Naive thymus-derived CD4-positive, alpha-beta T cell (primary cell): ENCODE results near the gene AFTPH. TPM values are rescaled to one million over a fixed set of nuclear protein-coding genes. Genes with fewer than 3 reads are reported as not detected.
A peak's percentile ranks its signal among the peaks of the same experiment; 100 is the strongest.

Source experiments
- ATAC-seq: fragments of 150-1000 bp; cut with Tn5 transposase; 2 replicates; pipeline ENCODE4 v1.10.0; 2021; ENCODE audit warnings: mild to moderate bottlenecking, moderate library complexity
- CTCF ChIA-PET: fragments of 350-600 bp; sonication (Branson Sonifier 250); formaldehyde crosslinking; loops from one replicate; lab custom pipeline; 2021; ENCODE audit warnings: antibody characterized with exemption; lab: Charles Lee
- POLR2A ChIA-PET: fragments of 350-600 bp; sonication (Branson Sonifier 250); formaldehyde crosslinking; loops from one replicate; lab custom pipeline; 2021; ENCODE audit warnings: antibody characterized with exemption, inconsistent platforms; lab: Charles Lee
- DNase-seq, 9 donors: peaks; one replicate each; pipeline versions ENCODE4 v3.0.0 to v3.0.0-alpha.2; 2020 to 2022; ENCODE audit warnings: mixed read lengths in 1 of 9
- H3K27ac ChIP-seq: one replicate; pipeline ENCODE4 v1.7.0; 2013; ENCODE audit warnings: mild to moderate bottlenecking, low read depth, low read length, moderate library complexity
- H3K27me3 ChIP-seq, 2 donors: one replicate each; pipeline ENCODE4 v1.7.0; 2013; ENCODE audit warnings: low read length in 2 of 2, mild to moderate bottlenecking in 2 of 2, moderate library complexity in 2 of 2; ENCODE audit not compliant: control insufficient read depth in 2 of 2, insufficient read depth in 2 of 2
- H3K36me3 ChIP-seq, 3 experiments: 1 replicate in 2 of 3; 2 replicates in 1 of 3; pipeline ENCODE4 v1.7.0; 2013; ENCODE audit warnings: low read length in 3 of 3, mild to moderate bottlenecking in 3 of 3, moderate library complexity in 1 of 3; ENCODE audit not compliant: insufficient read depth in 3 of 3, control insufficient read depth in 2 of 3
- H3K4me1 ChIP-seq, 2 donors: one replicate each; pipeline ENCODE4 v1.7.0; 2013; ENCODE audit warnings: low read length in 2 of 2, mild to moderate bottlenecking in 2 of 2, moderate library complexity in 1 of 2; ENCODE audit not compliant: control insufficient read depth in 2 of 2, insufficient read depth in 2 of 2
- H3K4me3 ChIP-seq: 2 replicates; pipeline ENCODE4 v1.7.0; 2013; ENCODE audit warnings: mild to moderate bottlenecking, low read length
- H3K9me3 ChIP-seq, 3 experiments: 1 replicate in 2 of 3; 2 replicates in 1 of 3; pipeline ENCODE4 v1.7.0; 2013; ENCODE audit warnings: low read length in 3 of 3; ENCODE audit not compliant: control insufficient read depth in 2 of 3
- H3K27ac Mint-ChIP-seq, 9 donors: one replicate each; pipeline ENCODE4 v1.8.0; 2020 to 2022; ENCODE audit warnings: mixed read lengths in 9 of 9, mild to moderate bottlenecking in 8 of 9, moderate library complexity in 5 of 9, inconsistent platforms in 2 of 9
- H3K27me3 Mint-ChIP-seq, 5 donors: one replicate each; pipeline ENCODE4 v1.8.0; 2021 to 2022; ENCODE audit warnings: mixed read lengths in 5 of 5, mild to moderate bottlenecking in 1 of 5
- H3K36me3 Mint-ChIP-seq, 5 donors: one replicate each; pipeline ENCODE4 v1.8.0; 2020 to 2022; ENCODE audit warnings: mixed read lengths in 5 of 5, mild to moderate bottlenecking in 3 of 5, inconsistent platforms in 1 of 5
- H3K4me1 Mint-ChIP-seq, 7 donors: one replicate each; pipeline ENCODE4 v1.8.0; 2020 to 2022; ENCODE audit warnings: mixed read lengths in 7 of 7, mild to moderate bottlenecking in 3 of 7, inconsistent platforms in 1 of 7
- H3K4me3 Mint-ChIP-seq, 10 donors: one replicate each; pipeline ENCODE4 v1.8.0; 2020 to 2022; ENCODE audit warnings: mild to moderate bottlenecking in 10 of 10, mixed read lengths in 10 of 10, moderate library complexity in 6 of 10, inconsistent platforms in 2 of 10
- H3K9me3 Mint-ChIP-seq, 11 donors: one replicate each; pipeline ENCODE4 v1.8.0; 2020 to 2022; ENCODE audit warnings: mixed read lengths in 11 of 11, mild to moderate bottlenecking in 4 of 11, inconsistent platforms in 1 of 11, moderate library complexity in 1 of 11
- intact Hi-C, 2 donors: fragments of 100-400 bp; cut with micrococcal nuclease; formaldehyde crosslinking; loops; one replicate each; pipeline ENCODE4 v1.15.1; 2023
- polyA plus RNA-seq, 2 donors: library from polyadenylated mRNA; unstranded; fragments of 300-500 nt; fragmentation: Illumina TruSeq; gene quantifications; one replicate each; pipeline ENCODE4 v1.2.3, GENCODE V29; 2021
- total RNA-seq, 6 experiments: library from RNA in 5 of 6; stranded (reverse) in 5 of 6; gene quantifications; 1 replicate in 5 of 6; 2 replicates in 1 of 6; pipeline ENCODE4 v1.2.3 and lab custom pipeline; 2021 to 2026

Gene AFTPH
- total and polyA plus RNA-seq, 7 experiments from 2014 or later, result 19.7 to 46.2 (median 36.0) TPM

GRCh38 chr2:64534363-64534762, 10.2 kb downstream of the AFTPH start:
- H3K36me3 Mint-ChIP-seq, result peaks cover 0 to 11% (median 6%) of the 10 kb centered on the region in 5 donors
- no peaks in the 10 kb centered on the region for H3K9me3 ChIP-seq
- peak overlapping the region in 2 of 9 donors; percentile 2 to 11 for H3K27ac Mint-ChIP-seq
- H3K9me3 Mint-ChIP-seq, result no peaks in the 10 kb centered on the region
- no peaks in the 10 kb centered on the region for H3K36me3 ChIP-seq
- intact Hi-C loops, result loop anchor here in 1 of 2 donors (1.0 kb wide), 1 partner anchor 10 kb away; the partner anchor contains the start of gene AFTPH
- no peaks in the 10 kb centered on the region for H3K27me3 Mint-ChIP-seq
- H3K27ac ChIP-seq, result no peak overlapping the region
- H3K4me3 Mint-ChIP-seq, result peak overlapping the region in 9 of 10 donors; percentile 18 to 71 (median 42)
- peaks cover 4 to 19% of the 10 kb centered on the region in 2 donors for H3K4me1 ChIP-seq
- H3K4me3 ChIP-seq, result no peak overlapping the region
- peaks cover 30 to 87% (median 62%) of the 10 kb centered on the region in 7 donors for H3K4me1 Mint-ChIP-seq
- POLR2A ChIA-PET, result interaction anchor here (1.6 kb wide), 1 partner anchor 11 kb away, joined by 5 read pairs; no protein-coding TSS in a partner anchor
- DNase-seq, result no peak
- CTCF ChIA-PET, result no interaction called here
- no peaks in the 10 kb centered on the region for H3K27me3 ChIP-seq
- ATAC-seq, result no peak

- POLR2A ChIA-PET, result interaction anchor here (1.6 kb wide), 1 partner anchor 12 kb away, joined by 5 read pairs; no protein-coding TSS in a partner anchor
- Histone ChIP-seq H3K4me3 (no peak overlapping the region), H3K36me3 (no peaks in the 10 kb centered on the region), H3K9me3 (no peaks in the 10 kb centered on the region), H3K27ac (no peak overlapping the region), H3K27me3 (no peaks in the 10 kb centered on the region), H3K4me1 (peaks cover 7 to 16% of the 10 kb centered on the region in 2 donors)
- Mint-ChIP-seq H3K27me3 (no peaks in the 10 kb centered on the region), H3K27ac (no peak overlapping the region), H3K36me3 (peaks cover 0 to 14% (median 6%) of the 10 kb centered on the region in 5 donors), H3K9me3 (no peaks in the 10 kb centered on the region), H3K4me3 (no peak overlapping the region), H3K4me1 (peaks cover 36 to 91% (median 68%) of the 10 kb centered on the region in 7 donors)
- CTCF ChIA-PET, result no interaction called here
- intact Hi-C loops, result no loop called here
- ATAC-seq (no peak), DNase-seq (no peak)
Measured at GRCh38 chr2:64535024-64535423, 10.9 kb downstream of the AFTPH start.

DNA sequence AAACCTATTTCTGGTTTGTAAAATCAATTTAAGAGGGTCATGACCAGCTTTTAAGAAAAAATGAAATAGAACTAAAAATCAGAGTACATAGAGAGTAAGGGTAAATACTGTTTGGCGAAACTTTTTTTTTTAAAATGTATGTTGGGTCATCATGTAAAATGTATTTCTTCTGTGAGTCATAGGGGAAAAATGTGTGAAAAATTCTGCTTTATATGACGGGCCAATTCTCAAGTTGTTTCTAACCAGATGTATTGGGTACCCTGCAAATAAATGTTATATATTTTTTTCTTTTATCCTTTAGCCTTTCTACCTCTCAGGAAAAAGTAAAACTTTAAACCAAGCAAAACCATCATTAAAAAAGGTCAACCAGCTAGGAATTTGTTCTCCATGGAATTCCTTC, 13.9 kb downstream of the AFTPH start:
- ATAC-seq (no peak), DNase-seq (no peak)
- intact Hi-C loops, result loop anchor here in 1 of 2 donors (2.0 kb wide), 1 partner anchor 17 kb away; no protein-coding TSS in a partner anchor
- Histone ChIP-seq H3K27ac (no peak overlapping the region), H3K36me3 (no peaks in the 10 kb centered on the region), H3K27me3 (no peaks in the 10 kb centered on the region), H3K4me1 (peaks cover 8 to 10% of the 10 kb centered on the region in 2 donors), H3K9me3 (no peaks in the 10 kb centered on the region), H3K4me3 (no peak overlapping the region)
- H3K36me3 Mint-ChIP-seq, result peaks cover 0 to 9% (median 6%) of the 10 kb centered on the region in 5 donors
- peaks cover 32 to 88% (median 66%) of the 10 kb centered on the region in 7 donors for H3K4me1 Mint-ChIP-seq
- H3K27me3 Mint-ChIP-seq, result no peaks in the 10 kb centered on the region
- no peak overlapping the region for H3K4me3 Mint-ChIP-seq
- no peak overlapping the region for H3K27ac Mint-ChIP-seq
- ChIA-PET POLR2A (no interaction called here), CTCF (no interaction called here)
- H3K9me3 Mint-ChIP-seq, result no peaks in the 10 kb centered on the region

- intact Hi-C loops, result loop anchor here in 1 of 2 donors (2.0 kb wide), 1 partner anchor 16 kb away; no protein-coding TSS in a partner anchor
Measured at GRCh38 chr2:64538764-64539433, 14.8 kb downstream of the AFTPH start.

DNA sequence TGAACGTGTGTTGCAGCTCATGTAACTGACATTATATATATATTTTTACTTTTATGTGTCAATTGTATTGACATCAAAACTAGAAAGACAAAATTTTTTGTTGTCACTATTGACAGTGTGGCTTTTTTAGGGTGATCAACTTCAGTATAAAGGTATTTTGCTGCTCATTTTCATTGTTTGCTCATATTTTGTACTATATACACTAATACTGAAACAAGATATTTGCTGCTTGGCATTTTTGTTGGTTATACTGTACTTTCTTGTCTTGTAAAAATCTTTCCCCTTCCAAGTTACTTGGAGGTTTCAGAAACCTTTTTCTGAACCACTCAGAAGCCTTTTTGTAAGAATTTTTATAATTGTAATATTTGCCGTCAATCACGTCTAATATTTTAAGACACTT, 16.5 kb downstream of the AFTPH start:
- no peak for ATAC-seq
- CTCF ChIA-PET, result no interaction called here
- intact Hi-C loops, result loop anchor here in 1 of 2 donors (2.0 kb wide), 1 partner anchor 16 kb away; the partner anchor contains the start of gene AFTPH
- POLR2A ChIA-PET, result interaction anchor here (1.3 kb wide), 1 partner anchor 17 kb away, joined by 3 read pairs; no protein-coding TSS in a partner anchor
- H3K9me3 Mint-ChIP-seq, result no peaks in the 10 kb centered on the region
- DNase-seq, result no peak
- Histone ChIP-seq H3K27me3 (no peaks in the 10 kb centered on the region), H3K36me3 (no peaks in the 10 kb centered on the region), H3K4me1 (peaks cover 8 to 12% of the 10 kb centered on the region in 2 donors), H3K4me3 (no peak overlapping the region), H3K9me3 (no peaks in the 10 kb centered on the region), H3K27ac (no peak overlapping the region)
- H3K4me3 Mint-ChIP-seq, result no peak overlapping the region
- peaks cover 37 to 80% (median 61%) of the 10 kb centered on the region in 7 donors for H3K4me1 Mint-ChIP-seq
- H3K27me3 Mint-ChIP-seq, result no peaks in the 10 kb centered on the region
- H3K27ac Mint-ChIP-seq, result no peak overlapping the region
- H3K36me3 Mint-ChIP-seq, result peaks cover 0 to 7% (median 5%) of the 10 kb centered on the region in 5 donors

More at GRCh38 chr2:64538764-64539433, 14.8 kb downstream of the AFTPH start:
- ATAC-seq (no peak), DNase-seq (no peak)
- Mint-ChIP-seq H3K4me1 (peaks cover 36 to 88% (median 68%) of the 10 kb centered on the region in 7 donors), H3K27me3 (no peaks in the 10 kb centered on the region), H3K9me3 (no peaks in the 10 kb centered on the region), H3K4me3 (no peak overlapping the region), H3K27ac (no peak overlapping the region), H3K36me3 (peaks cover 0 to 8% (median 6%) of the 10 kb centered on the region in 5 donors)
- POLR2A ChIA-PET, result no interaction called here
- no peaks in the 10 kb centered on the region for H3K27me3 ChIP-seq
- H3K4me3 ChIP-seq, result no peak overlapping the region
- peaks cover 4 to 12% of the 10 kb centered on the region in 2 donors for H3K4me1 ChIP-seq
- no peaks in the 10 kb centered on the region for H3K36me3 ChIP-seq
- no peaks in the 10 kb centered on the region for H3K9me3 ChIP-seq
- CTCF ChIA-PET, result interaction anchor here (1.4 kb wide), 1 partner anchor 15 kb away, joined by 4 read pairs; the partner anchor contains the start of gene AFTPH
- H3K27ac ChIP-seq, result no peak overlapping the region

- no peak for ATAC-seq
- intact Hi-C loops, result loop anchor here in 1 of 2 donors (2.0 kb wide), 1 partner anchor 17 kb away; the partner anchor contains the start of gene AFTPH
- H3K36me3 Mint-ChIP-seq, result peaks cover 0 to 5% (median 0%) of the 10 kb centered on the region in 5 donors
- H3K27me3 ChIP-seq, result no peaks in the 10 kb centered on the region
- CTCF ChIA-PET, result no interaction called here
- no peaks in the 10 kb centered on the region for H3K27me3 Mint-ChIP-seq
- POLR2A ChIA-PET, result no interaction called here
- no peak overlapping the region for H3K4me3 Mint-ChIP-seq
- peaks cover 8 to 12% of the 10 kb centered on the region in 2 donors for H3K4me1 ChIP-seq
- no peak overlapping the region for H3K4me3 ChIP-seq
- H3K4me1 Mint-ChIP-seq, result peaks cover 30 to 75% (median 55%) of the 10 kb centered on the region in 7 donors
- H3K27ac ChIP-seq, result no peak overlapping the region
- H3K9me3 Mint-ChIP-seq, result no peaks in the 10 kb centered on the region
- peak overlapping the region in 2 of 9 donors; percentile 18 to 31 for H3K27ac Mint-ChIP-seq
- H3K36me3 ChIP-seq, result no peaks in the 10 kb centered on the region
- DNase-seq, result no peak
- H3K9me3 ChIP-seq, result no peaks in the 10 kb centered on the region
Measured at GRCh38 chr2:64541547-64541946, 17.4 kb downstream of the AFTPH start.
